Left colon (tissue), 2 donors: Measurements from ENCODE around the gene FARP2. TPM values are rescaled to one million over a fixed set of nuclear protein-coding genes. Genes with fewer than 3 reads are reported as not detected.
"Not testable (repeated sequence)": the region's sequence is repeated elsewhere in the genome, so short reads cannot be mapped to it uniquely, and the experiment has no call there.

ENCODE experiments used
- ATAC-seq: fragments of 200-7000 bp; cut with Tn5 transposase; one replicate; pipeline ENCODE4 v1.9.1; 2020; ENCODE audit warnings: mild to moderate bottlenecking, moderate library complexity
- DNase-seq, 2 donors: peaks; one replicate each; pipeline ENCODE4 v3.0.0-alpha.2; 2020
- intact Hi-C, 2 donors: fragments of 100-400 bp; cut with DNase I in 1 of 2; cut with micrococcal nuclease in 1 of 2; formaldehyde crosslinking; loops; one replicate each; pipeline versions ENCODE4 v1.11.2 to v1.14.0; 2022; cut with DNase I, micrococcal nuclease
- total RNA-seq, 2 donors: library from RNA; stranded (reverse); fragmentation: NEBNext Ultra II Directional; extraction: Animal tissue kit (Norgen Biotek cat#: 25700); gene quantifications; one replicate each; pipeline ENCODE4 v1.2.1, GENCODE V29; 2021
- donor health status: DM: no; HTN: no; CAD: no.
- donor health status: DM: yes; HTN: yes; CAD: no.

The FARP2 gene
- total RNA-seq, 2 donors from 2014 or later: 126 to 138 TPM

DNA sequence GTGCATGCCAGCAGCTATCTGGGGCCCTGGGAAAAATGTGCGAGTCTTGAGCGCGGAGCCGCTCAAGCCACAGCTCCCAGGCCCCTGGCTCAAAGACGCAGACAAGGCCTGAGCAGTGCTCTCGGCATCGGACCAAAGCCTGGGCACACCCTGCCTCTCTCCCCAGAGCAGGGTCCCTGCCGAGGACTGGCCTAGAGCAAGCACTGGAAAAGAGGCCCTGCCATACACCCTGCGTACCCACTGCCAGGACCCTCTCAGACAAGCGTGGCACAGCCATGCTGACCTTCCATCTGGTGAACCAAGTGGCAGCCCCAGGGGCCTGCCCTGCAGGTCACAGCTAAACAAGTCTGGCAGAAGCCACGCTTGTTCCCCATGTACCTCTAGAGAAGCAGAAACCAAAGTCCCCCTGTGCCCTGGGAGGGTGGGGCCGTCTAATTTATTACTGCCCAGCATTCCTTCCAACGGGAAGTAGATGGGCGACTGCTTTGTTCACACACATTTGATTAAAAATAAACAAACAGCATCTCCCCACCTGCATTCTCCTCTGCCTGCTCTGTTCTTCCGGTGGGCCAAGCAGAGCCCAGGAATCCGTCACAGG, 138.3 kb downstream of the FARP2 start:
- intact Hi-C loops: no loop called here
- peak; percentile 37 for ATAC-seq
- peak; percentile 52 to 61 for DNase-seq

- DNase-seq (no peak), ATAC-seq (no peak)
- intact Hi-C loops: no loop called here
Measured at GRCh38 chr2:241495172-241496002, 139.3 kb downstream of the FARP2 start.

- peak in 1 of 2 donors; percentile 33 for DNase-seq
- no peak for ATAC-seq
- intact Hi-C loops: no loop called here
Measured at GRCh38 chr2:241496003-241496707, 140.1 kb downstream of the FARP2 start.

DNA sequence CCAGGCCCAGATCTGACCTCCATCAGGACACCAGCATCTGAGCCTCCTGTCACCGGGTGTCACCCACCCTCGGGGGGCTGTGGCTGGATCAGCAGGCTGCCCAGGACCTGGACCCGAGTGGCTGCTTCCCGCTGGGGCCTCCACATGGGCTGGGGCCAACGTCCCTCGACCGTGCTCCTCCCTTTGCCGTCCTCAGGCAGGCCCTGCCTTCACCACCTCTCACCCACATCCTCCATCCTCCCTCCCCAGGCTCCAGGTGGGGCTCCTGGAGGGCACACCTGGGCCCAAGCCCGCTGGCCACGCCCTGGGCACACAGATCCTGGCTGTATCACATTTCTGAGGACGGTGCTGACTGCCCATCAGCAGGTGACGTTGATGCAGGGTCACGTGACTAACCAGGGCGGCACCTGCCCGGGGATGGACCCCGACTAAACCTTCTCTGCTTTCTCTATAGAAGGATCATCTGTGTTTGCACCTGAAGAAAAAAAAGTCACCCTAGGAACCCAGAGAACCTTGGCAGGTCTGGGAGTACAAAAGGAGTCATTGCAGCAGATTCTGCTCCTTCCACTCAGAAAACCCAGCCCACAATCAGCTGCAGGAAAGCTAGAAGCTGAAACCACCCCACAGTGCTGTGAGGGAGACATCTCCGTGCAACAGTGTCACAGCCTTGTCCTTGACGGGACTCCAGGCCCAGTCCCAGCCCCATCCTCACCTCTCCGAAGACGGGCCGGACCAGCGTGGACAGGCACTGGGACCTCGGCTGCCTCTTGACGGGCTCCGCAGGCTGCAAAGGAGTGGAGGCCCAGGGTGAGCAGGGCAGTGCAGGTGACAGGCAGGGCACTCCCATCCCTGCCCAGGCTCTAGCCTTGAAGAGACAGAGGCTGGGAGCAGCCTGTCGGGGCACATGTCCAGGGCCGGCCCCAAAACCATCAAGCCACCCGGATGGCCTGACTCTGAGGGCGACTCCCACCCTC, 141.1 kb downstream of the FARP2 start:
- DNase-seq (peak; percentile 83 to 89), ATAC-seq (peak; percentile 84)
- intact Hi-C loops: no loop called here

GRCh38 chr2:241498115-241499070, 142.3 kb downstream of the FARP2 start:
- DNase-seq (no peak), ATAC-seq (no peak)
- intact Hi-C loops: no loop called here

- DNase-seq (no peak), ATAC-seq (no peak)
- intact Hi-C loops: no loop called here
Measured at GRCh38 chr2:241499146-241499965, 143.3 kb downstream of the FARP2 start.

DNA sequence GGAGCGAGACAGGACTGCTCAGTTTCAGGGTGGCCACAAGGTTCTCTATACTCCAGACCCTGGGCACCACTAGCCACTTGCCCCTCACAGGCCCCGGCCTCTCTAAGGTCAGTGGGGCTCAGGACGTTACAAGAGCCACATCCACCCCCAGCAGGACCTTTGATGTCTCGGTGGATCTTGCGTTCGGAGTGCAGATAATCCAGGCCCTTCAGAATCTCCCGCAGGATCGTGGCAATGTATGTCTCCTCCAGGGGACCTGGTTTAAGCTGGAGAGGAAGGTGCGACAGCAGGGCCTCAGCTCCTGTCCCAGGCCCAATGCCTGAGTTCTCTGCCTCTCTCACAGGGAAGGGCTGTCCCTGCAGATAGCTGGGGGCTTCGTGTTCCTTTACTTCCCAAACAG, 143.9 kb downstream of the FARP2 start:
- DNase-seq: no peak
- no peak for ATAC-seq
- intact Hi-C loops: no loop called here

DNA sequence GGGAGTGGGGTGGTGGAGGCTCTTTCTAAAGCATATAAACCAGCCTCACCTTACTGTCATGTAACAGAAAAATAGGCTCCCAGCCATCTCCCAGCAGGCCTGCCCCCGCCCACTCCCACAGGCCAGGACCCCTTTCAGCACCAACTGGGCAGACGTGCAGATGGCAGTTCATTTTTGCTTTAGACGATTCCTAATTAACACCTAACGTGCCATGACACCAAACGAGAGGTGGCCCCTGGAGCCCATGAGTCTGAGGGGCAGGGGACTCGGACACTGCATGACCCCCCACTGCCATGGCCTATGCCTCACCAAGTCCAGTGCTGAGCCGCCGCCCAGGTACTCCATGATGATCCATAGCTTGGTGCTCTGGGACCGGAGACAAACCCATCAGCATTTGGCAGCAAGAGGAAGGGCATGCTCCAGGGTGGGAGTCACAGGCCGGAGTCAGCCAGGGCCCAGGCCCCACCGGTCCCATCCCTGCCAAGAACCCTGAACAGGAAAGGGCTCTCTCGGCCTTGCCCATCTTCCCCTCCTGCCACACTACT, 144.4 kb downstream of the FARP2 start:
- intact Hi-C loops: no loop called here
- ATAC-seq (no peak), DNase-seq (no peak)

DNA sequence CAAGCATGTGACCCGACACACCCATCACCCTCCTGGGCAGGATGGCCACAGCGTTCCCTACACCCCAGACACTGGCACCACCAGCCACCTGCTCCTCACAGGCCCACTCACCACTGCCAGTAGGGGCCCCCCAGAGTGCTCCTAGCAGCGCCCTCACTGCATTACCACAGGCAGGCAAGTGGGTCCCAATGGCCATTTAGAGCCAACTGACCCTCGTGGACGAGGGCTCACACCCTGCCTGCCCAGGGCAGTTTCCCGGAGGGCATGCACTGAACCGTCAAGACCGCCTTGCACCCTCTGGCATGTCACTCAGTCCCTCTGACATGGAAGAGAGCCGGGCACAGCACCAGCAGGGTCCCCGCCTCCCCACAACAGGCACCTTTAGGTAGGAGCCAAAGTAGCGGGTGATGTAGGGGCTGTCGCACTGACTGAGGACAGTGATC, 145.0 kb downstream of the FARP2 start:
- intact Hi-C loops: no loop called here

GRCh38 chr2:241501551-241501950, 145.5 kb downstream of the FARP2 start:
- intact Hi-C loops: no loop called here
- ATAC-seq: no peak
- no peak for DNase-seq

More for the DNA sequence above, 145.0 kb downstream of the FARP2 start:
- ATAC-seq: no peak
- DNase-seq: no peak

GRCh38 chr2:241502281-241502680, 146.2 kb downstream of the FARP2 start:
- DNase-seq (no peak), ATAC-seq (no peak)
- intact Hi-C loops: no loop called here

DNA sequence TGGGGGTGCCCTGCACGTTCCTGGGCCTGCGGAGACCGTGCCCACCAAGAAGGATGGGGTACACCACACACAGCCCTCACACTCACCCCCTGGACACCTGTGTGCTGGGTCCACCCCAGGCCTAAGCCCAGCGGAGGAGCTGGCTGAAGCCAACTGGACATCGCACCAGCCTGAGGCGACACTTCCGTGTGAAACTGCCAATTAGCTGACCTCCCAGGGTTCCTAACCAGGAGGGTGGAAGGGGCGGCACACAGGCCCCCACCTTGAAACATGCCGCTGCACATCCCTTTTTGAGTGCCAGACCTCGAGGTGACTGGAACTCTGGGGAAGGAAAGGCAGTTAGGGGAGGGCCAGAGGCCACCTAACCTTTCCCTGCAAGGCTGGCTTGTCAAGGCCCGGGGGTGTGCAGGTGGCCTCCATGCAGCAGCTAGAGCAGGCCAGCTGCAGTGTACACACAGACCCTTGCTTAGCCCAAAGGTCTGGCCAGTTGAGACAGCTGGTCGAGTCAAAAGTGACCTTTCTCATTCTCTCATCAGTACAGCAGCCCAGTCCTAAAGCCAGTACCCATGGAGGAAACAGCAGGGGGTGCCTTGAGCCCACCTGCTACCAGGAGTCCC, 147.8 kb downstream of the FARP2 start:
- no peak for DNase-seq
- intact Hi-C loops: no loop called here

GRCh38 chr2:241505086-241505780, 149.1 kb downstream of the FARP2 start:
- no peak for DNase-seq
- intact Hi-C loops: no loop called here
- ATAC-seq: no peak

More for the DNA sequence above, 147.8 kb downstream of the FARP2 start:
- ATAC-seq: no peak

- no peak for ATAC-seq
- intact Hi-C loops: no loop called here
- DNase-seq: no peak
Measured at GRCh38 chr2:241505781-241506201, 149.7 kb downstream of the FARP2 start.

GRCh38 chr2:241506317-241506716, 150.2 kb downstream of the FARP2 start:
- ATAC-seq, DNase-seq, intact Hi-C loops: not testable (repeated sequence)
